ENCODE data around the gene EPHB1. TPM values are rescaled to one million over a fixed set of nuclear protein-coding genes. Genes with fewer than 3 reads are reported as not detected.

Gene EPHB1
- total RNA-seq, 5 donors from 2014 or later (not counting 1 experiment from before 2014, with no cell fraction given): 0.28 to 0.72 (median 0.31) TPM; not detected in 1

DNA sequence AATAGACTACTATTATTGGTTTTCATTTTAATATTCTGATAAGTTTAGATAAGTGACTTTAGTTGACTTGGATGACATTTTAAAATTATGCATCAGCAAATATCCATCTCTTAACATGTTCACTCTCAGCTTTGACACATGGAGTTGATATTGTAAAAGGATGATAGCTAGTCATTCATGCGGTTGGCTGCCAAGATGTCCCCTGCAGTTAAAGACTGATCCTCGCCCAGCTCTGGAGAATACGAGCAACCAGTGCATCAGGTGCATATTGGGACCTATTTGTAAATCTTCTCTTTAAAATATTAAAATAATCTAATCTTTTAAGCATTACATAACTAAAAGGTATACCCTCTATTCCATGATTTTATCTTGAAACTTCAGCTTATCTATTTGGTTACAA, 41.9 kb downstream of the EPHB1 start:
- H3K27ac ChIP-seq (ENCODE audit: low read length): no peak overlapping the region
- DNase-seq: no peak
- H3K9me3 ChIP-seq: no peaks in the 10 kb centered on the region
- H3K4me1 ChIP-seq (ENCODE audit: control insufficient read depth in 1 of 2, extremely low read depth in 1 of 2, insufficient read depth in 2 of 2, low read length in 2 of 2): no peaks in the 10 kb centered on the region
- H3K9me3 Mint-ChIP-seq: peaks cover 3 to 5% (median 3%) of the 10 kb centered on the region in 3 donors
- H3K4me3 Mint-ChIP-seq: no peak overlapping the region
- no peak overlapping the region for H3K27ac Mint-ChIP-seq
- H3K4me3 ChIP-seq (ENCODE audit: control insufficient read depth in 1 of 2, extremely low read depth in 1 of 2, low read length in 1 of 2): no peak overlapping the region
- no peak for ATAC-seq (replicated peaks in 1 of 4)
- CTCF ChIA-PET: interaction anchor here in 1 of 2 donors (0.6 kb wide), 1 partner anchor 727 kb away, joined by 3 read pairs; no protein-coding TSS in a partner anchor
- H3K4me1 Mint-ChIP-seq: no peaks in the 10 kb centered on the region
- no peaks in the 10 kb centered on the region for H3K27me3 ChIP-seq (replicated peaks in 1 of 2; ENCODE audit: control insufficient read depth in 2 of 2, extremely low read depth in 1 of 2, insufficient read depth in 2 of 2, low read length in 1 of 2)
- no CpG with 5 or more reads among the region's 3 CpGs for WGBS (ENCODE audit: insufficient coverage)
- peaks cover 0 to 6% of the 10 kb centered on the region in 2 donors for H3K27me3 Mint-ChIP-seq
- no peaks in the 10 kb centered on the region for H3K36me3 ChIP-seq (ENCODE audit: control insufficient read depth in 2 of 2, extremely low read depth in 1 of 2, insufficient read depth in 1 of 2, low read length in 1 of 2)
- H3K36me3 Mint-ChIP-seq: no peaks in the 10 kb centered on the region
- POLR2A ChIA-PET: no interaction called here

- peaks cover 0 to 5% of the 10 kb centered on the region in 2 donors for H3K27me3 Mint-ChIP-seq
- no peak overlapping the region for H3K27ac Mint-ChIP-seq
- H3K27me3 ChIP-seq (replicated peaks in 1 of 2; ENCODE audit: control insufficient read depth in 2 of 2, extremely low read depth in 1 of 2, insufficient read depth in 2 of 2, low read length in 1 of 2): no peaks in the 10 kb centered on the region
- WGBS (ENCODE audit: insufficient coverage): no CpG with 5 or more reads among the region's 2 CpGs
- no peaks in the 10 kb centered on the region for H3K36me3 ChIP-seq (ENCODE audit: control insufficient read depth in 2 of 2, extremely low read depth in 1 of 2, insufficient read depth in 1 of 2, low read length in 1 of 2)
- no peak for DNase-seq
- ChIA-PET CTCF (interaction anchor here in 1 of 2 donors (0.5 kb wide), 1 partner anchor 44 kb away, joined by 3 read pairs; no protein-coding TSS in a partner anchor), POLR2A (no interaction called here)
- H3K36me3 Mint-ChIP-seq: no peaks in the 10 kb centered on the region
- no peaks in the 10 kb centered on the region for H3K4me1 ChIP-seq (ENCODE audit: control insufficient read depth in 1 of 2, extremely low read depth in 1 of 2, insufficient read depth in 2 of 2, low read length in 2 of 2)
- H3K4me3 Mint-ChIP-seq: no peak overlapping the region
- H3K9me3 ChIP-seq: no peaks in the 10 kb centered on the region
- H3K4me1 Mint-ChIP-seq: no peaks in the 10 kb centered on the region
- peaks cover 8 to 18% (median 13%) of the 10 kb centered on the region in 3 donors for H3K9me3 Mint-ChIP-seq
- H3K4me3 ChIP-seq (ENCODE audit: control insufficient read depth in 1 of 2, extremely low read depth in 1 of 2, low read length in 1 of 2): no peak overlapping the region
- H3K27ac ChIP-seq (ENCODE audit: low read length): no peak overlapping the region
- ATAC-seq (replicated peaks in 1 of 4): no peak
These were observed 43.5 kb downstream of the EPHB1 start for GRCh38 chr3:134838599-134838998.

GRCh38 chr3:134839422-134839821, 44.4 kb downstream of the EPHB1 start:
- Histone ChIP-seq H3K4me1 (ENCODE audit: control insufficient read depth in 1 of 2, extremely low read depth in 1 of 2, insufficient read depth in 2 of 2, low read length in 2 of 2) (no peaks in the 10 kb centered on the region), H3K27me3 (replicated peaks in 1 of 2; ENCODE audit: control insufficient read depth in 2 of 2, extremely low read depth in 1 of 2, insufficient read depth in 2 of 2, low read length in 1 of 2) (no peaks in the 10 kb centered on the region), H3K36me3 (ENCODE audit: control insufficient read depth in 2 of 2, extremely low read depth in 1 of 2, insufficient read depth in 1 of 2, low read length in 1 of 2) (no peaks in the 10 kb centered on the region), H3K9me3 (no peaks in the 10 kb centered on the region), H3K27ac (ENCODE audit: low read length) (no peak overlapping the region), H3K4me3 (ENCODE audit: control insufficient read depth in 1 of 2, extremely low read depth in 1 of 2, low read length in 1 of 2) (no peak overlapping the region)
- no peak overlapping the region for H3K4me3 Mint-ChIP-seq
- H3K27me3 Mint-ChIP-seq: peaks cover 0 to 1% of the 10 kb centered on the region in 2 donors
- H3K27ac Mint-ChIP-seq: no peak overlapping the region
- peaks cover 13 to 27% (median 16%) of the 10 kb centered on the region in 3 donors for H3K9me3 Mint-ChIP-seq
- ChIA-PET CTCF (no interaction called here), POLR2A (no interaction called here)
- no peaks in the 10 kb centered on the region for H3K36me3 Mint-ChIP-seq
- WGBS (ENCODE audit: insufficient coverage): 89% methylated on average over 3 of the region's 3 CpGs
- no peak for DNase-seq
- no peak for ATAC-seq (replicated peaks in 1 of 4)
- H3K4me1 Mint-ChIP-seq: no peaks in the 10 kb centered on the region

DNA sequence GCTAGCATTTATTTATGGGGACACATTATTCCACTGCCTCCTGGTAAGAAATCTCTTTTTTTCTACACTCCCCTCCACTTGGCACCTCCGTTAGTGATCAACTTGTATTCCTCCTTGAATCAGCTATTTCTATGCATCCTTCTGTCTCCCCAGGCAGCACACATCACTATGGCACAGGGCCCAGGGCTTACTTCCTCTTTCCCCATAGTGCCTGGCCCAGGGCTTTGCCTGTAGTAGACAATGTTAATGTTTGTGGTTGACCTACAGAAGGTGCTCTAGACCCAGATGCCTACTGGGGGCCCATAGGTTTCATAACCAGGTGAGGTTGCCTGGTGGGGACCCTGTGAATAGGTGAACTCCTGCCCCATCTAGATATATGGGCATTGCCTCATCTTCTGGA, 44.9 kb downstream of the EPHB1 start:
- WGBS (ENCODE audit: insufficient coverage): 67% methylated on average over 1 of the region's 1 CpG

DNA sequence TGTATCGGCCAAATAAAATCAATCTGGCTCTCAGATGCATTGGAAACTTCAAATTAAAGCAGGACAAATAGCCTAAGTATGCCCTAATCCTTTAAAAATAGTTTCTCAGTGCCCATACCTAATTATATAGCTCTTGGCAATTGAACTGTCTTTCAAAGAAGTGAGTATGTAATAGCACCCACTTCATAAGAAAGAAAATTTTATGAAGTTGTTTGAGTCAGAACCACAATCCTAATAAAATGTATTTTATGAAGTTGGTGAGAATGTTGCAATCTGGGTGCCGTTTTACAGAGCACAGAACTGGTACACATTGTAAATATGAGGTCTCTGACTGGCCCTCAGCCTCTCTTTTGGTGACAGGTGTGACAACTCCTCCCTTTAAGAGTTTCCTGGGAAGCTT, 45.4 kb downstream of the EPHB1 start:
- no peaks in the 10 kb centered on the region for H3K4me1 ChIP-seq (ENCODE audit: control insufficient read depth in 1 of 2, extremely low read depth in 1 of 2, insufficient read depth in 2 of 2, low read length in 2 of 2)

More for the DNA sequence above, 44.9 kb downstream of the EPHB1 start:
- no peak for ATAC-seq (replicated peaks in 1 of 4)
- POLR2A ChIA-PET: no interaction called here
- Mint-ChIP-seq H3K4me1 (no peaks in the 10 kb centered on the region), H3K27ac (no peak overlapping the region), H3K27me3 (peaks cover 0 to 1% of the 10 kb centered on the region in 2 donors), H3K9me3 (peaks cover 16 to 31% (median 17%) of the 10 kb centered on the region in 3 donors), H3K4me3 (no peak overlapping the region), H3K36me3 (no peaks in the 10 kb centered on the region)
- H3K9me3 ChIP-seq: no peaks in the 10 kb centered on the region
- no peaks in the 10 kb centered on the region for H3K4me1 ChIP-seq (ENCODE audit: control insufficient read depth in 1 of 2, extremely low read depth in 1 of 2, insufficient read depth in 2 of 2, low read length in 2 of 2)
- no peak for DNase-seq
- no peak overlapping the region for H3K27ac ChIP-seq (ENCODE audit: low read length)
- no peak overlapping the region for H3K4me3 ChIP-seq (ENCODE audit: control insufficient read depth in 1 of 2, extremely low read depth in 1 of 2, low read length in 1 of 2)
- CTCF ChIA-PET: interaction anchor here in 1 of 2 donors (0.7 kb wide), 1 partner anchor 20 kb away, joined by 3 read pairs; no protein-coding TSS in a partner anchor
- H3K27me3 ChIP-seq (replicated peaks in 1 of 2; ENCODE audit: control insufficient read depth in 2 of 2, extremely low read depth in 1 of 2, insufficient read depth in 2 of 2, low read length in 1 of 2): no peaks in the 10 kb centered on the region
- H3K36me3 ChIP-seq (ENCODE audit: control insufficient read depth in 2 of 2, extremely low read depth in 1 of 2, insufficient read depth in 1 of 2, low read length in 1 of 2): no peaks in the 10 kb centered on the region

GRCh38 chr3:134846084-134846483, 51.0 kb downstream of the EPHB1 start:
- H3K27ac ChIP-seq (ENCODE audit: low read length): no peak overlapping the region
- Mint-ChIP-seq H3K9me3 (peaks cover 13 to 26% (median 14%) of the 10 kb centered on the region in 3 donors), H3K27me3 (peaks cover 0 to 5% of the 10 kb centered on the region in 2 donors), H3K36me3 (no peaks in the 10 kb centered on the region), H3K4me1 (no peaks in the 10 kb centered on the region), H3K4me3 (no peak overlapping the region), H3K27ac (no peak overlapping the region)
- no peaks in the 10 kb centered on the region for H3K4me1 ChIP-seq (ENCODE audit: control insufficient read depth in 1 of 2, extremely low read depth in 1 of 2, insufficient read depth in 2 of 2, low read length in 2 of 2)
- WGBS (ENCODE audit: insufficient coverage): 89% methylated on average over 6 of the region's 9 CpGs
- ChIA-PET CTCF (no interaction called here), POLR2A (no interaction called here)
- no peak for ATAC-seq (replicated peaks in 1 of 4)
- no peaks in the 10 kb centered on the region for H3K36me3 ChIP-seq (ENCODE audit: control insufficient read depth in 2 of 2, extremely low read depth in 1 of 2, insufficient read depth in 1 of 2, low read length in 1 of 2)
- no peak for DNase-seq
- H3K9me3 ChIP-seq: no peaks in the 10 kb centered on the region
- no peak overlapping the region for H3K4me3 ChIP-seq (ENCODE audit: control insufficient read depth in 1 of 2, extremely low read depth in 1 of 2, low read length in 1 of 2)
- H3K27me3 ChIP-seq (replicated peaks in 1 of 2; ENCODE audit: control insufficient read depth in 2 of 2, extremely low read depth in 1 of 2, insufficient read depth in 2 of 2, low read length in 1 of 2): no peaks in the 10 kb centered on the region

More for the DNA sequence above, 45.4 kb downstream of the EPHB1 start:
- no peak overlapping the region for H3K27ac Mint-ChIP-seq
- ChIA-PET POLR2A (no interaction called here), CTCF (interaction anchor here in 1 of 2 donors (0.7 kb wide), 1 partner anchor 21 kb away, joined by 3 read pairs; no protein-coding TSS in a partner anchor)
- H3K36me3 ChIP-seq (ENCODE audit: control insufficient read depth in 2 of 2, extremely low read depth in 1 of 2, insufficient read depth in 1 of 2, low read length in 1 of 2): no peaks in the 10 kb centered on the region
- H3K36me3 Mint-ChIP-seq: no peaks in the 10 kb centered on the region
- no peaks in the 10 kb centered on the region for H3K4me1 Mint-ChIP-seq
- ATAC-seq (replicated peaks in 1 of 4) (no peak), DNase-seq (no peak)
- peaks cover 16 to 31% (median 17%) of the 10 kb centered on the region in 3 donors for H3K9me3 Mint-ChIP-seq
- no peak overlapping the region for H3K4me3 ChIP-seq (ENCODE audit: control insufficient read depth in 1 of 2, extremely low read depth in 1 of 2, low read length in 1 of 2)
- H3K9me3 ChIP-seq: no peaks in the 10 kb centered on the region
- no peaks in the 10 kb centered on the region for H3K27me3 ChIP-seq (replicated peaks in 1 of 2; ENCODE audit: control insufficient read depth in 2 of 2, extremely low read depth in 1 of 2, insufficient read depth in 2 of 2, low read length in 1 of 2)
- peaks cover 0 to 1% of the 10 kb centered on the region in 2 donors for H3K27me3 Mint-ChIP-seq
- no peak overlapping the region for H3K4me3 Mint-ChIP-seq
- no CpG with 5 or more reads among the region's 2 CpGs for WGBS (ENCODE audit: insufficient coverage)
- H3K27ac ChIP-seq (ENCODE audit: low read length): no peak overlapping the region

All from T-cell (primary cell).